GM12892 (cell line): ENCODE results near the gene SLC17A1.

Experiments used
- POLR2A ChIP-seq: IDR thresholded peaks from 2 replicates; pipeline ENCODE4 v1.6.1; 2011; ENCODE audit warnings: low read depth, low read length, control low read depth
- TAF1 ChIP-seq: IDR thresholded peaks from 2 replicates; pipeline ENCODE4 v1.6.1; 2011; ENCODE audit warnings: low read depth, mild to moderate bottlenecking, control low read depth, low read length, borderline replicate concordance

DNA sequence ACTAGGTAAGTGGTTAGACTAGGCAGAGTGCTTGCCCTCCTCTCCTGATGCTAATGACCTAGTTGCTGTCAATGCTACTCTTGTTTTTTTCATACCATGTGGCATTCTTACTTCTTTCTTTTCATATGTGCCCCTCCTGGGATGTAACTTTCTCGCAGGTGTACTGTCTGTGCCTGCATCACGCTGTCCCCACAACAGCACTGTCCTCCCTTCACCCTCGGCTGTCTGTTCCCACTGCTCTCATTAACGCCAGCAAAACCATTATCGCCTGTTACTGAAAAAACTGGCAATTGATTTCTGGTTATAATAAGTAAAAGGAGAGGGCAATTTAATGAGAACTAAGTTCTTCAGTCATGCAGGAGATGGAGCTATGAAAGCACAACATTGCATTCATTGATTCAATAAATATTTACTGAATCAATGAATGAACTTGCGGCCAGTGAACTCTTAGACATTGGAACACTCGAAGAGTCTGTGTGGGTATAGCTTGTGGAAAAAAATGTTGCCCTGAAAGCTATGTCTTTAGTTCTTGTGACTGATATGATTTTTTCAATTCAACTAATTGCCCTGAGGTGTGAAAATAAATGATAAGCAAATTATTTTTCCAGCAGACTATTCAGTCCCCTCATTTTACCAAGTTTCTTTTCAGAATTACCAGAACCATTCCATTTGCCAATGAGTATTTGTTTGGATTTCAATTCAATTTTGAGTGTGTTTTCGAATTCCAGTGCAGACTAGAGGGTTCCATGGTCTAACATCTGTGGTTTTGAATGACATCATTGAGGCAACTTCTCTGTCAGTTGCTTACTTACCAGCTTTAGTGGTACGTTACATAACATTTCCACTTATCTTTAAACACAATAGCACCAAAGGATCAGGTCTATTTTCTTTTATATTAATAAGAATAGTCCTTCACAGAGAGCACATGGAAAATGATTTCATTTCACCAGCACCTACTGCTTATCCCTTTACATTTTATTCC, 75.2 kb downstream of the SLC17A1 start:
- TF ChIP-seq POLR2A (no peak), TAF1 (no peak)
